HCEC 1CT (cell line): ENCODE measurements around the gene CACNA1C.
"Not testable (repeated sequence)": the region's sequence is repeated elsewhere in the genome, so short reads cannot be mapped to it uniquely, and the experiment has no call there.

Experiments
- DNase-seq: peaks from one replicate; pipeline ENCODE4 v3.0.0-alpha.2; 2017

Gene CACNA1C

GRCh38 chr12:2076728-2077127 lies 23.9 kb downstream of the CACNA1C start:
- DNase-seq = no peak

GRCh38 chr12:2080604-2081003 lies 27.8 kb downstream of the CACNA1C start:
- DNase-seq = no peak

- DNase-seq = no peak
Measured at GRCh38 chr12:2082321-2082720, 29.5 kb downstream of the CACNA1C start.

GRCh38 chr12:2083008-2083407 lies 30.2 kb downstream of the CACNA1C start:
- DNase-seq = no peak

GRCh38 chr12:2083561-2083960 lies 30.8 kb downstream of the CACNA1C start:
- DNase-seq = no peak

GRCh38 chr12:2084553-2085296 lies 31.9 kb downstream of the CACNA1C start:
- DNase-seq = peak; percentile 51

- no peak for DNase-seq
Measured at GRCh38 chr12:2092354-2092753, 39.6 kb downstream of the CACNA1C start.

GRCh38 chr12:2092890-2093289 lies 40.1 kb downstream of the CACNA1C start:
- DNase-seq = no peak

- DNase-seq = peak; percentile 20
Measured at GRCh38 chr12:2094597-2094996, 41.8 kb downstream of the CACNA1C start.

- no peak for DNase-seq
Measured at GRCh38 chr12:2095878-2096277, 43.1 kb downstream of the CACNA1C start.

GRCh38 chr12:2097617-2098016 lies 44.8 kb downstream of the CACNA1C start:
- no peak for DNase-seq

GRCh38 chr12:2098852-2099251 lies 46.1 kb downstream of the CACNA1C start:
- DNase-seq = no peak

- DNase-seq = no peak
Measured at GRCh38 chr12:2099595-2099994, 46.8 kb downstream of the CACNA1C start.

GRCh38 chr12:2101359-2101758 lies 48.6 kb downstream of the CACNA1C start:
- no peak for DNase-seq

- no peak for DNase-seq
Measured at GRCh38 chr12:2101771-2102170, 49.0 kb downstream of the CACNA1C start.

GRCh38 chr12:2102736-2103135 lies 49.9 kb downstream of the CACNA1C start:
- DNase-seq = not testable (repeated sequence)

GRCh38 chr12:2105387-2105786 lies 52.6 kb downstream of the CACNA1C start:
- DNase-seq = not testable (repeated sequence)

GRCh38 chr12:2108166-2108565 lies 55.4 kb downstream of the CACNA1C start:
- DNase-seq = no peak

GRCh38 chr12:2108975-2109671 lies 56.3 kb downstream of the CACNA1C start:
- no peak for DNase-seq

GRCh38 chr12:2110127-2110526 lies 57.3 kb downstream of the CACNA1C start:
- DNase-seq = no peak

- no peak for DNase-seq
Measured at GRCh38 chr12:2110849-2111566, 58.2 kb downstream of the CACNA1C start.

- DNase-seq = no peak
Measured at GRCh38 chr12:2111826-2112225, 59.0 kb downstream of the CACNA1C start.

- DNase-seq = no peak
Measured at GRCh38 chr12:2112401-2112800, 59.6 kb downstream of the CACNA1C start.
